Left kidney (tissue), 2 donors: ENCODE measurements around the gene COBLL1. TPM values are rescaled to one million over a fixed set of nuclear protein-coding genes. Genes with fewer than 3 reads are reported as not detected.

Source experiments
- DNase-seq: peaks from one replicate; pipeline ENCODE4 v3.0.0-alpha.2; 2013
- polyA plus RNA-seq: library from polyadenylated mRNA; unstranded; fragments of 120-200 nt; gene quantifications from one replicate; pipeline ENCODE4 v1.2.1, GENCODE V29; 2013; ENCODE audit not compliant: insufficient read length

Gene COBLL1
- polyA plus RNA-seq, 1 donor, result 142 TPM

GRCh38 chr2:164792316-164793170, 49.1 kb downstream of the COBLL1 start:
- DNase-seq, result no peak

- no peak for DNase-seq
These were observed 51.7 kb downstream of the COBLL1 start for GRCh38 chr2:164789968-164790367.

GRCh38 chr2:164786787-164787186, 54.8 kb downstream of the COBLL1 start:
- no peak for DNase-seq

GRCh38 chr2:164785457-164785856, 56.2 kb downstream of the COBLL1 start:
- no peak for DNase-seq

- no peak for DNase-seq
These were observed 57.2 kb downstream of the COBLL1 start for GRCh38 chr2:164784376-164784775.

- DNase-seq, result no peak
These were observed 59.3 kb downstream of the COBLL1 start for GRCh38 chr2:164782323-164782722.

GRCh38 chr2:164781394-164781793, 60.2 kb downstream of the COBLL1 start:
- no peak for DNase-seq

- DNase-seq, result no peak
These were observed 60.9 kb downstream of the COBLL1 start for GRCh38 chr2:164780611-164781178.

GRCh38 chr2:164779383-164780057, 62.1 kb downstream of the COBLL1 start:
- no peak for DNase-seq

- DNase-seq, result no peak
These were observed 62.9 kb downstream of the COBLL1 start for GRCh38 chr2:164778723-164779122.

- no peak for DNase-seq
These were observed 63.7 kb downstream of the COBLL1 start for GRCh38 chr2:164777847-164778461.

GRCh38 chr2:164773635-164774034, 68.0 kb downstream of the COBLL1 start:
- no peak for DNase-seq

GRCh38 chr2:164773091-164773490, 68.5 kb downstream of the COBLL1 start:
- DNase-seq, result no peak

- no peak for DNase-seq
These were observed 69.7 kb downstream of the COBLL1 start for GRCh38 chr2:164771897-164772296.

- DNase-seq, result no peak
These were observed 71.2 kb downstream of the COBLL1 start for GRCh38 chr2:164770421-164770916.

GRCh38 chr2:164766954-164767320, 74.7 kb downstream of the COBLL1 start:
- DNase-seq, result no peak

GRCh38 chr2:164766216-164766953, 75.2 kb downstream of the COBLL1 start:
- no peak for DNase-seq

GRCh38 chr2:164764996-164765395, 76.6 kb downstream of the COBLL1 start:
- no peak for DNase-seq

- DNase-seq, result no peak
These were observed 77.1 kb downstream of the COBLL1 start for GRCh38 chr2:164764474-164764873.

- no peak for DNase-seq
These were observed 78.2 kb downstream of the COBLL1 start for GRCh38 chr2:164763431-164763830.

GRCh38 chr2:164761737-164762460, 79.7 kb downstream of the COBLL1 start:
- DNase-seq, result no peak
